HG02798 (cell line): Measurements from ENCODE around the gene GPC6.

Experiments
- ATAC-seq: cut with Tn5 transposase; IDR thresholded peaks from one replicate; pipeline ENCODE4 v1.9.1; 2021; ENCODE audit warnings: mild to moderate bottlenecking; ENCODE audit not compliant: unreplicated experiment, poor library complexity

The GPC6 gene

DNA sequence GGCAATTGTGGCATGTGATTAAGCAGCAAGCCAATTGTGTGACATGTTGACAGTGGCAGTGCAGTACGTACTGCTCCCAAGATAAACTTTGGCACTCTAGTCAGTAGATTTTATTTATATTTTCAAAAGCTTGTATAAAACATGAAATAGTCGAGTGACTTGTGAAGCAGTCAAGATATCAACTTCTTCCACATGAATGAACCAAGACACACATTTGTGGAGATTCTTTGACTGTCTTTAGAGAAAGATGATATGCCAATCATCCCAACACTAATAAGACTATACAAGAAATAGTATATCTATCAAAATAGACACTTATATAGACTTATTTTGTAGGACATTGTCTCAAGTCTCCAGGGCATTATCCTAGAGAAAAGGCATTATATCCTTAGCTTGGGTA, 714.8 kb downstream of the GPC6 start:
- ATAC-seq = no peak

DNA sequence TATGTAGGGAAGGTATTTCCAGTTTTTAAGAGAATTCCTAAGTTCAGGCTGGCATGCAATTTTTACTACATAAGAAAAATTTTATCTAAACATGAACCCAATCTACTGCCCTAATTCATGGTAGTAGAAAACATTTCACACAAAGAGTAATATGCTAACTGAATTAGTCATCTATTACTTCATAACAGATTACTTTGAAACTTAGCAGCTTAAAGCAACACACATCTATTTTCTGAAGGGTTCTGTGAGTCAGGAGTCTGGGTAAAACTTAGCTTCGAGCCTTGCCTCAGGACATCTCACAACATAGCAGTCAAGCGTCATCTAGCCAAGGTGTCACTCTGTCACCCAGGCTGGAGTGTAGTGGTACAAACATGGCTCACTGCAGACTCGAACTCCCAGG, 715.4 kb downstream of the GPC6 start:
- no peak for ATAC-seq

- no peak for ATAC-seq
Observed at GRCh38 chr13:93945621-93946020, 719.0 kb downstream of the GPC6 start.

DNA sequence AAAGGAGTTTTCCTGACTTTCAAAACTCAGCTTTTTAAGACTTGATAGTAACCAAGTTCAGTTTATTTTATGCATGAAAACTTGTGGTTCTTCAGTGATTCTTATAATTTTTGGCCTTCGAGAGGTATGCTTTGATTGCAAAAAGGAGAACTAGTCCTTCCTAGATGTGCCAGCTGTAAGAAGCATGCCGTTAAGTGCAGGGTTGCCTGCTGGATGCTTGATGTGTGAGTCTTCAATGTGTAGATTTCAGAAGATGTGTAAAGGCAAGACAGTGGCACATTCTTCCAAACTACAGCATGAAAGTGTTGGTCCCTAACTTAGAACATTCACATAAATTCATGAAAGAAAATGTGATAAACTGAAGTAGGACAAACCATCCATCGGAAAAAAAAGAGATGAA, 720.4 kb downstream of the GPC6 start:
- ATAC-seq = no peak

GRCh38 chr13:93947651-93948050, 721.0 kb downstream of the GPC6 start:
- ATAC-seq = no peak

- ATAC-seq = no peak
Observed at GRCh38 chr13:93948162-93948922, 721.7 kb downstream of the GPC6 start.

DNA sequence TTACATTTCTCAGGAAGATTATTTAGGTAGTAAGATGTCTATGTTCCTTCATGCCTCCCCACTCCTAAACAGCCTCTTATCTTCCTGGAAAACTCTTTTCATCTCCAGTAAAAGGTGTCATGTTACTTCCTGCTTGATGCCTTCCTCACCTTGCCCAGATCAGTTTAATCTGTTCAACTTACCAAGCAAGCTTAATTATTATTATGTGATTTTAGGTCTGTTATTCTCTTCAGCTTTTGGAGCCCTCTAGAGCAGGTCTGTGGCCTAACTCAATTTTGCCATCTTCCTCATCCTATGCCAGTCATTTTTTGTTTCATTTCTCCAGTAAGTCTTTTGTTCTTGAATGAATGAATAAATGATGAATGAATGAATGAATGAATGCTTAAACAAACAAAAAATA, 724.5 kb downstream of the GPC6 start:
- no peak for ATAC-seq

DNA sequence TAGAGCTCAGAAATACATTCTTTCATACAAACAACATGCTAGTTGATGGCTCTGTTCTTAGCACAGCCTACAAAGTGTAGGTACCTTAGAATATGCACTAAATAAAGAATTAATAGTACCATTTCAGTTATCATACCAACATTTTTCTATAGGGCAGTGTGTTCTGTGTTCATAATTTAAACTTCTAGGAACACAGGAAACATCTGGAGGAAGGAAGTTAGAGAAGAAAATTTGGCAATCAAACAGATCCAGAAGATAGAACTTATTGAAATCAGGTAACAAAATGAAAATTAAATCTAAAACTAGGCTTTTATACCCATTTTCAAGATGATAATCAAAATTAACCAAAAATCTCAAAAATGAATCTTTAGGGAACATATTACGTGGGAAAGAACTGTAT, 725.3 kb downstream of the GPC6 start:
- ATAC-seq = no peak

- ATAC-seq = no peak
Observed at GRCh38 chr13:93953841-93954240, 727.2 kb downstream of the GPC6 start.

- ATAC-seq = no peak
Observed at GRCh38 chr13:93955904-93956303, 729.3 kb downstream of the GPC6 start.

- no peak for ATAC-seq
Observed at GRCh38 chr13:93956426-93956825, 729.8 kb downstream of the GPC6 start.

DNA sequence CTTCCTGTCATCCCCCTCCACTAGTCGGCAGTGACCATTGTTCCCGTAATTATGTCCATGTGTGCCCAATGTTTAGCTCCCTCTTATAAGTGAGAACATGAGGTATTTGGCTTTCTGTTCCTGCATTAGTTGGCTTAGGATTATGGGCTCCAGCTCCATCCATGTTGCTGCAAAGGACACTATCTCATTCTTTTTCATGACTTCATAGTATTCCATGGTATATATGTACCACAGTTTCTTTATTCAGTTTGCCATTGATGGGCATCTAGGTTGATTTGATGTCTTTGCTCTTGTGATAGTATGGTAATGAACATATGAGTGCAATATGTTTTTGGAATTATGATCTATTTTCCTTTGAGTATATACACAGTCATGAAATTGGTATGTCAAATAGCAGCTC, 730.8 kb downstream of the GPC6 start:
- ATAC-seq = no peak

GRCh38 chr13:93959796-93960533, 733.4 kb downstream of the GPC6 start:
- ATAC-seq = no peak

DNA sequence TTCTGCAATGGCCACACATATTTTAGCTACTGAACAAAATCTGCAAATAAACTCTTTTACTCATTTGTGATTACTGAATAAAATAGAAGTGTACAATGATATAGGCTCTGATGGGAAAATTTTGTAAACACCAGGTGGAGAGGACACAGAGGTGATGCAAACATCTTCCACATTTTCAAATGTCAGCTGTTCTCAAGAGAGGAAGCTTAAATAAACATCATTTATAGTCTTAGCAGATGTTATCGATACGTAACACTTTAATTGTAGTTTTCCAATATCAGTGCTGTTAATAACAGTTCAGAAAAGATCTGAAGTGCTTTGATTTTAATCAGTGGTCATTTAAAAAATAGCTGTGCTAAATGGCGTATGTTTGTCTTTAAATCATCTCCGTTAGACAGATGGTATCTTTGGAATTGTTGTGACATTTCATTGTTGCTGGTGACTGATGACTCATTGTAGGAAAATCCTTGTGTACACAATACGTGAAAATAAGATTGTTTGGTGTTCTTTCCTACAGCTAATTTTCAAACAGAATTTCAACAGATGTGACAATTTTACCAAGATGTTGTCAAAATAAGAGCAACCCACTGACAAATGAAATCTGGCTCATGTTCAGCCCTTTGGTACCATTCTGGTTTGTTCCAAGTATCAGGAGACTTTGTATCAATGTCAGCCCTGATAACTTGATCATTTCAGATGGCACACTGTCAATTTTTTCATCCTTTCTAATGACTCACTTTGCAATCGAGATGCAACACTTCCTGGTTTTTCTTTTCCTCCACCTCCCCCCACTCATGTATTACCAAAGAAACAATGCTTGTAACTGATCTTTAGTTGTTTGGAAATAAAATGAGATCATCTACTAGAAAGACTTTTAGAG, 736.9 kb downstream of the GPC6 start:
- no peak for ATAC-seq

GRCh38 chr13:93964146-93964512, 737.5 kb downstream of the GPC6 start:
- no peak for ATAC-seq

GRCh38 chr13:93965587-93965986, 739.0 kb downstream of the GPC6 start:
- no peak for ATAC-seq

DNA sequence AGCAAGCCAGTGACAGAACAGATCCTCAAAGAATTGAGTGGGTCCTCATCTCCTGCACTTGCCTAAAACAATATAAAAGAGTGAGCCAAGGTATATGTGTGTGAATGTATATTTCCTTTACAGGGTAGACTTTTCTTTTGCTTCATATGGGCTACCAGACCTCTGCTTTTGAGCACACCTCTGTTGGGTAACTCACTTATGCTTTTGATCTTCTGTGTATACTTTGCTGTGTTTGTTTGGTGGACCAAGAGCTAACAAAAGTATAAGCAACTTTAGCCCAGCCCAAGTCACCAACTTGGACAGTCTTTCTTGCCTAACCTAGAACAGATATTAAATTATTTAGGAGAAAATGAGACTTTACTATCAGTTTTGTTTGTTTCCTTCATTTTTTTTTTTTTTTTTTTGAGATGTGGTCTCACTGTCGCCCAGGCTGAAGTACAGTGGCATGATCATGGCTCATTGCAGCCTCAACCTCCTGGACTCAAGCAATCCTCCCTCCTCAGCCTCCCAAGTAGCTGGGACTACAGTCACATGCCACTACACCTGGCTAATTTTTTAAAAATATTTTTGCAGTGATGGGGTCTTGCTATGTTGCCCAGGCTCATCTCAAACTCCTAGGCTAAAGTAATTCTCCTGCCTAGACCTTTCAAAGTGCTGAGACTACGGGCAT, 739.8 kb downstream of the GPC6 start:
- no peak for ATAC-seq

DNA sequence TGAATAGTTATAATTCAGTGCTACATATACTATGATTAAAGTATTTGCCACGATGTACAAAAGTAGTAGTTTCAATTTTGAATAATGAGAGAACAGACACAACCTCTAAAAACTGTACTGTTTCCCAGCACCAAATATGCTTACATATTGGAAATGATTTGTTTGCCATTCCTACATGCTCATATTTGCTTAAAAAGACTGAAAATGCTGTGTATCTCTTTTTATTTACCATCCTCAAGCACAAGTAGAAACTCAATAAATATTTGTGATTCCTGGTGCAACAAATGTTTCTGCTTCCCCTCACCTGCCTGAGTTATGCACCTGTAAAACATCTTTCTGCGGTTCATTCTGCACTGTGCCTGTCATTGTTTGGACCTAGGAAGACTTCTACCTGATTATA, 740.7 kb downstream of the GPC6 start:
- no peak for ATAC-seq

- no peak for ATAC-seq
Observed at GRCh38 chr13:93975242-93975641, 748.6 kb downstream of the GPC6 start.

GRCh38 chr13:93976528-93976927, 749.9 kb downstream of the GPC6 start:
- no peak for ATAC-seq

GRCh38 chr13:93977986-93978385, 751.4 kb downstream of the GPC6 start:
- ATAC-seq = no peak
